Measurements from ENCODE around the gene DACH2.

GRCh38 chrX:86724277-86724676 is 576.0 kb downstream of the DACH2 start:
- no peak for TF ChIP-seq CTCF (IDR thresholded peaks at IDR 0.05)
- TF ChIP-seq POLR2A (IDR thresholded peaks at IDR 0.05): no peak
